ENCODE data around the gene PPHLN1. TPM values are rescaled to one million over a fixed set of nuclear protein-coding genes. Genes with fewer than 3 reads are reported as not detected.

The PPHLN1 gene
- total RNA-seq, 1 donor from 2014 or later: 1.7 TPM

DNA sequence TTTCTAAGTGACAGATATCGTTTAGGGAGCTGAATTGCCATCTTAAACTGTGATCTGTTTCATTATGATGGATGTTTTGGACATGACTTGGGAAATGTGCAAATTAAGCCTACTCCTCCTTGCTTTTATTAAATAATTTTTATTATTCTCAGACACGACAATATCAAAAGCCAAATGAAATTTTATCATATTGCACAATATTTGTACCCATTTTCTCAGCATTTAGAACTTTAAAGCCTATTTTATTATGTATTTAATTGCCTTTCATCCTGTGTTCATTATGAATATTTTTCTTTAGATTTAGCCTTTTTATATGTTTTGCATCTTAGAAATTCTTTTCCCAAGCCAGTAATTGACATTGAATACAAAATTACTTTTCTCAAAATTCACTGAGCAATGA, 102.9 kb downstream of the PPHLN1 start:
- intact Hi-C loops (cut with DNase I): no loop called here
- Histone ChIP-seq H3K4me3 (no peak overlapping the region), H3K4me1 (peaks cover 2 to 7% of the 10 kb centered on the region in 2 donors), H3K36me3 (peaks cover 0 to 6% of the 10 kb centered on the region in 2 donors), H3K27ac (no peak overlapping the region), H3K9me3 (no peaks in the 10 kb centered on the region), H3K27me3 (no peaks in the 10 kb centered on the region)
- TF ChIP-seq, protein P1, sequence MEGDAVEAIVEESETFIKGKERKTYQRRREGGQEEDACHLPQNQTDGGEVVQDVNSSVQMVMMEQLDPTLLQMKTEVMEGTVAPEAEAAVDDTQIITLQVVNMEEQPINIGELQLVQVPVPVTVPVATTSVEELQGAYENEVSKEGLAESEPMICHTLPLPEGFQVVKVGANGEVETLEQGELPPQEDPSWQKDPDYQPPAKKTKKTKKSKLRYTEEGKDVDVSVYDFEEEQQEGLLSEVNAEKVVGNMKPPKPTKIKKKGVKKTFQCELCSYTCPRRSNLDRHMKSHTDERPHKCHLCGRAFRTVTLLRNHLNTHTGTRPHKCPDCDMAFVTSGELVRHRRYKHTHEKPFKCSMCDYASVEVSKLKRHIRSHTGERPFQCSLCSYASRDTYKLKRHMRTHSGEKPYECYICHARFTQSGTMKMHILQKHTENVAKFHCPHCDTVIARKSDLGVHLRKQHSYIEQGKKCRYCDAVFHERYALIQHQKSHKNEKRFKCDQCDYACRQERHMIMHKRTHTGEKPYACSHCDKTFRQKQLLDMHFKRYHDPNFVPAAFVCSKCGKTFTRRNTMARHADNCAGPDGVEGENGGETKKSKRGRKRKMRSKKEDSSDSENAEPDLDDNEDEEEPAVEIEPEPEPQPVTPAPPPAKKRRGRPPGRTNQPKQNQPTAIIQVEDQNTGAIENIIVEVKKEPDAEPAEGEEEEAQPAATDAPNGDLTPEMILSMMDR (IDR thresholded peaks at IDR 0.05): no peak
- no peak for DNase-seq (ENCODE audit: low spot score in 2 of 2)

GRCh38 chr12:42432517-42433140, 106.7 kb downstream of the PPHLN1 start:
- Histone ChIP-seq H3K4me3 (no peak overlapping the region), H3K27me3 (no peaks in the 10 kb centered on the region), H3K4me1 (no peaks in the 10 kb centered on the region), H3K36me3 (peaks cover 0 to 6% of the 10 kb centered on the region in 2 donors), H3K9me3 (no peaks in the 10 kb centered on the region), H3K27ac (no peak overlapping the region)
- no peak for DNase-seq (ENCODE audit: low spot score in 2 of 2)
- intact Hi-C loops (cut with DNase I): no loop called here
- TF ChIP-seq, protein P1 (IDR thresholded peaks at IDR 0.05): no peak

DNA sequence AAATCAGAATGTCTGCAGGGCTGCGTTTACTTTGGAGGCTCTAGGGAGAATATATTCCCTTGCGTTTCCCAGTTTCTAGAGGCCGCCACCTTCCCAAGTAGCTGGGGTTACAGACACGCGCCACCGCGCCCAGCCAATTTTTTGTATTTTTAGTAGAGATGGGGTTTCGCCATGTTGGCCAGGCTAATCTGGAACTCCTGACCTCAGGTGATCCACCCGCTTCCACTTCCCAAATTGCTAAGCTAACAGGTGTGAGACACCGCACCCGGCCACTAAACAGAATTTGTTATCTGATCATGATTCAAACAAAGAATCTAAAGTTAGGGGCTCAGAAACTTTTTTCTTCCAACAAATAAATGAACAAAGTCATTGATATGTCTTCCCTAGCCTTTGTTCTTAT, 114.6 kb downstream of the PPHLN1 start:
- peaks cover 22 to 39% of the 10 kb centered on the region in 2 donors for H3K36me3 ChIP-seq
- no peaks in the 10 kb centered on the region for H3K4me1 ChIP-seq
- no peak overlapping the region for H3K27ac ChIP-seq
- H3K4me3 ChIP-seq: no peak overlapping the region
- intact Hi-C loops (cut with DNase I): no loop called here
- TF ChIP-seq, protein P1 (IDR thresholded peaks at IDR 0.05): no peak
- no peaks in the 10 kb centered on the region for H3K9me3 ChIP-seq
- no peak for DNase-seq (ENCODE audit: low spot score in 2 of 2)
- H3K27me3 ChIP-seq: no peaks in the 10 kb centered on the region

DNA sequence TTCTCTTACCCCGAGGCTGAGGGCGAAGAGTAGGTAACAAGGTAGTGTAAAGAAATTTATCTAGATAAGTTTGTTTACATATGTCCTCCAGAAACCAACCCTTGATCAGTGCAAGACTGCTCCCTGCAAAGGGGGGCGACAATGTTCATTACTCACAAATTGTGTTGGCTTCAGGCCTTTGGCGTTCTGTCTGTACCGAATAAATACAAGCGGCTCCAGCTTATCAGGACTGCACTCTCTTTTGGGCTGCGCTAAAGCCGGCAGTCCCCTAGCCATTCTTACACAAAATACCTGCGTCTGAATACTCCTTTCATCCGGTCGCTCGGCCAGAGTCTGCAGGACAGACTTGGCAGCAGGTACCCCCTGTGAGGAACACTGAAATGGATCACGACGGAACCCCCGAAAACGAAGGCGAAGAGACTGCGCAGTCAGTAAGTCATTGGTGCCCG, 116.4 kb downstream of the PPHLN1 start:
- intact Hi-C loops (cut with DNase I): no loop called here
- Histone ChIP-seq H3K4me3 (no peak overlapping the region), H3K27me3 (no peaks in the 10 kb centered on the region), H3K36me3 (peaks cover 22 to 44% of the 10 kb centered on the region in 2 donors), H3K27ac (no peak overlapping the region), H3K4me1 (peaks cover 0 to 2% of the 10 kb centered on the region in 2 donors), H3K9me3 (no peaks in the 10 kb centered on the region)
- DNase-seq (ENCODE audit: low spot score in 2 of 2): no peak
- TF ChIP-seq, protein P1 (IDR thresholded peaks at IDR 0.05): no peak

DNA sequence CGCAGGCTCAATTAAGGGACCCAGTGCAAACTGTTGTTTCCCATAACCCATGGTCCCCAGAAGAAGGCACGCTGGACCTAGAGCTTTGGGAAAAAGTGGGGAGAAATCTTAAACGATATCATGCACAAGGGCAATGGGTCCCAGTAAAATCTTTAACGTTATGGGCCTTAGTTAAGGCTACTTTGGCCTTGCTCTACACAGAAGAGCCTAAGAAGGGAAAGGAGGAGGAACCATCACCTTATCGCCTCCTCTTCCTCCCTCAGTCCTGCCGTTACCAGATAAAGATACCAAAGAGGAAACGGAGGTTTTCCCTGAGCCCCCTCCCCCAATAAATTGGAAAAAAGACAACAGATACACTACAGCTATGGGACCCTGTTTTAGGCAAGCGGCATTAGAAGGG, 116.9 kb downstream of the PPHLN1 start:
- no peaks in the 10 kb centered on the region for H3K9me3 ChIP-seq
- H3K36me3 ChIP-seq: peaks cover 22 to 44% of the 10 kb centered on the region in 2 donors
- H3K4me1 ChIP-seq: peaks cover 2 to 3% of the 10 kb centered on the region in 2 donors
- no peak overlapping the region for H3K27ac ChIP-seq
- intact Hi-C loops (cut with DNase I): no loop called here
- no peaks in the 10 kb centered on the region for H3K27me3 ChIP-seq
- TF ChIP-seq, protein P1 (IDR thresholded peaks at IDR 0.05): no peak
- no peak overlapping the region for H3K4me3 ChIP-seq
- no peak for DNase-seq (ENCODE audit: low spot score in 2 of 2)

Measured in ascending aorta (tissue), 2 donors.